Measurements from ENCODE around the gene HTRA2.

The HTRA2 gene

GRCh38 chr2:74546004-74546403, 16.3 kb downstream of the HTRA2 start:
- no peak for TF ChIP-seq CTCF (IDR thresholded peaks at IDR 0.05; ENCODE audit: low read depth, low read length)
- no peak overlapping the region for H3K4me3 ChIP-seq (replicated peaks in 1 of 2; ENCODE audit: low read depth in 2 of 2, low read length in 2 of 2)
- no peak for DNase-seq (ENCODE audit: low read depth in 2 of 2)

- peak overlapping the region; percentile 54 to 66 for H3K4me3 ChIP-seq (replicated peaks in 1 of 2; ENCODE audit: low read depth in 2 of 2, low read length in 2 of 2)
- no peak for DNase-seq (ENCODE audit: low read depth in 2 of 2)
- TF ChIP-seq CTCF (IDR thresholded peaks at IDR 0.05; ENCODE audit: low read depth, low read length), result no peak
These were observed 18.7 kb downstream of the HTRA2 start for GRCh38 chr2:74548285-74548899.

GRCh38 chr2:74548900-74549826, 19.4 kb downstream of the HTRA2 start:
- peak overlapping the region; percentile 54 to 66 for H3K4me3 ChIP-seq (replicated peaks in 1 of 2; ENCODE audit: low read depth in 2 of 2, low read length in 2 of 2)
- TF ChIP-seq CTCF (IDR thresholded peaks at IDR 0.05; ENCODE audit: low read depth, low read length), result no peak
- peak; percentile 54 to 60 for DNase-seq (ENCODE audit: low read depth in 2 of 2)

GRCh38 chr2:74550231-74550630, 20.5 kb downstream of the HTRA2 start:
- DNase-seq (ENCODE audit: low read depth in 2 of 2), result no peak
- H3K4me3 ChIP-seq (replicated peaks in 1 of 2; ENCODE audit: low read depth in 2 of 2, low read length in 2 of 2), result peak overlapping the region in 1 of 2 donors; percentile 95
- TF ChIP-seq CTCF (IDR thresholded peaks at IDR 0.05; ENCODE audit: low read depth, low read length), result no peak

- no peak for TF ChIP-seq CTCF (IDR thresholded peaks at IDR 0.05; ENCODE audit: low read depth, low read length)
- peak overlapping the region in 1 of 2 donors; percentile 95 for H3K4me3 ChIP-seq (replicated peaks in 1 of 2; ENCODE audit: low read depth in 2 of 2, low read length in 2 of 2)
- DNase-seq (ENCODE audit: low read depth in 2 of 2), result no peak
These were observed 21.8 kb downstream of the HTRA2 start for GRCh38 chr2:74551530-74551929.

GRCh38 chr2:74551942-74552913, 22.5 kb downstream of the HTRA2 start:
- H3K4me3 ChIP-seq (replicated peaks in 1 of 2; ENCODE audit: low read depth in 2 of 2, low read length in 2 of 2), result peak overlapping the region in 1 of 2 donors; percentile 95
- no peak for TF ChIP-seq CTCF (IDR thresholded peaks at IDR 0.05; ENCODE audit: low read depth, low read length)
- peak in 1 of 2 donors; percentile 47 for DNase-seq (ENCODE audit: low read depth in 2 of 2)

Measured in cardiac fibroblast (primary cell).